ENCODE data around the gene GARIN5B.
"Not testable (repeated sequence)": the region's sequence is repeated elsewhere in the genome, so short reads cannot be mapped to it uniquely, and the experiment has no call there.

GARIN5B gene

DNA sequence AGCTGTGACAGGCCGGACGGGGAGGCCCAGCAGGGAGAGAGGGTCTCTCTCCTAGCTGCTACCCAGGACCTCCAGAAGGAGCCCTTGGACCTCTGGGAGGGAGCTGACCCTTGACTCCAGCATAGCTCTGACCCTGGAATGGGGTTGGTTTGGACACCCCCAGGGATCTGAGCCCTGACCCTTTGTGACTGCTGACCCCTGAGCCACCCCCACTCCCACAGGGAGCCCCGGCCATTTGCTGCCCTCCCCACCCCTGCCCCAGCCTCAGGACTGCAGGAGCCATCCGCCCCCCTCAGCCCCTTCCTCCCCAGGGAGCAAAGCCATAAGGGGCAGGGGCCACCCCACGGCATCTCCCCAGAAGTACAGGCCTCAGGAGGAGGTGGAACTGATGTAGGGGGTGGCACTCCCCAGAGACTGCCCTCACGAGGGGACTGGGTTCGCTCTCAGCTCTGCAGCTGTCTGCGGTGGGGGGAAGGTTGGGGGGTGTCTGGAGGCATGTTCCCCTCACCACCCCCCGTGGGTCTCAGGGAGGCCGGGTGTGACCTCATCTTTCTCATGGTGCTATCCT is 15.5 kb downstream of the GARIN5B start:
- DNase-seq, result no peak

DNA sequence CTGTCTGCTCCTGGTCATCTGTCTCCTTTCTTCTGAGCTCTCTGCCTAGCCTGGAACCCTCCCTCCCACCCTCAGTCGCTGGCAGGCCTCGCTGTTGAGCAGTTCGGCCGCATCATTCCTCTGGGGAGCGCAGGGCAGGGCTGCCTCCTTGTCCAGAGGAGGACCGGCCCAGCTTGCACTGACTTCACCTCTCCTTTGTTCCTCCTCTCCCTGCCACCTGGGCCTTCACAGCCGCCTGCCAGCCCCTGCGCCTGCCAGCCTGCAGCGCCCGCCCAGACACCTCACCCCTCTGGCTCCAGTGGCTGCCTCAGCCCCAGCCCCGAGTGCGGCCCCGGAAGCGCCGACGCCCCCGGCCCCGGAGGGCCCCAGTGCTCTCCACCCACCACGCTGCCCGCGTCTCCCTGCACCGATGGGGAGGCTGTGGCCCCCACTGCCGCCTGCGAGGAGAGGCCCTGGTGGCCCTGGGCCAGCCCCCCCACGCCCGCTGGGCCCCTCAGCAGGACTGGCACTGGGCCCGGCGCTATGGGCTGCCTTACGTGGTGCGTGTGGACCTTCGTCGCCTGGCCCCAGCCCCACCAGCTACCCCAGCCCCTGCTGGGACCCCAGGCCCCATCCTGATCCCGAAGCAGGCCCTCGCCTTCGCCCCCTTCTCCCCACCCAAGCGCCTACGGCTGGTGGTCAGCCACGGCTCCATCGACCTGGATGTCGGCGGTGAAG is 16.2 kb downstream of the GARIN5B start:
- DNase-seq, result no peak

DNA sequence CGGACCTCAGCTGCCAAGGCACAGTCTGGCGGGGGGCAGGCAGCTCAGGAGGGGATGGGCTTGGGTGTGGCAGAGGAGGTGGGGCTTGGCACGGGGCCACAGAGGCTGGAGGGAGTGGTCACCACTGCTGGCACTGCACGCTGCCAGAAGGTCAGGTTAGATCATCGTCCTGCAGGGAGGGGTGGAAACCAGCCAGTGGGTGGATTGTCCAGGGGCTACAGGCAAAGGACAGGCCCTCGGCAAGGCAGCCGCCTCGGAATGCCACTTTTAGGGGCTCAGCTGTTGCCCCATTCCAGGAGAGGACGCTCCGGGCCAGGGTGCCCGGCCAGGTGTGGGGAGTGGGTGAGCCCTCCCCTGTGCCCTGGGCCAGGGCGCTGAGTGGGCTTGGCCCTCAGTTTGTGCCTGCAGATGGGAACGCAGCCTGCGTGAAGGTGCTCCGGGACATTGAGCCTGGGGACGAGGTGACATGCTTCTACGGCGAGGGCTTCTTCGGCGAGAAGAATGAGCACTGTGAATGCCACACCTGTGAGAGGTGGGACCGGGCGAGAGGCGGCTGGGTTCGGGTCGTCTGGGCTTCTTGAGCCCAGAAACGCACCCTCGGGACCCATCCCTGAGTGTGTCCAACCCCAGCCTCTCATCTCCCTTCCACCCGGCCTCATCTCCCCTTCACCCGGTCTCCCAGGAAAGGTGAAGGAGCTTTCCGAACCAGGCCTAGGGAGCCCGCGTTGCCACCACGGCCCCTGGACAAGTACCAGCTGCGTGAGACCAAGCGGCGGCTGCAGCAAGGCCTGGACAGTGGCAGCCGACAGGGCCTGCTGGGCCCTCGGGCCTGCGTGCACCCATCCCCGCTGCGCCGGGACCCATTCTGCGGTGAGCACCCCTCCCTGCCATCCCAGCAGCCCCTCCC is 17.0 kb downstream of the GARIN5B start:
- DNase-seq, result no peak

DNA sequence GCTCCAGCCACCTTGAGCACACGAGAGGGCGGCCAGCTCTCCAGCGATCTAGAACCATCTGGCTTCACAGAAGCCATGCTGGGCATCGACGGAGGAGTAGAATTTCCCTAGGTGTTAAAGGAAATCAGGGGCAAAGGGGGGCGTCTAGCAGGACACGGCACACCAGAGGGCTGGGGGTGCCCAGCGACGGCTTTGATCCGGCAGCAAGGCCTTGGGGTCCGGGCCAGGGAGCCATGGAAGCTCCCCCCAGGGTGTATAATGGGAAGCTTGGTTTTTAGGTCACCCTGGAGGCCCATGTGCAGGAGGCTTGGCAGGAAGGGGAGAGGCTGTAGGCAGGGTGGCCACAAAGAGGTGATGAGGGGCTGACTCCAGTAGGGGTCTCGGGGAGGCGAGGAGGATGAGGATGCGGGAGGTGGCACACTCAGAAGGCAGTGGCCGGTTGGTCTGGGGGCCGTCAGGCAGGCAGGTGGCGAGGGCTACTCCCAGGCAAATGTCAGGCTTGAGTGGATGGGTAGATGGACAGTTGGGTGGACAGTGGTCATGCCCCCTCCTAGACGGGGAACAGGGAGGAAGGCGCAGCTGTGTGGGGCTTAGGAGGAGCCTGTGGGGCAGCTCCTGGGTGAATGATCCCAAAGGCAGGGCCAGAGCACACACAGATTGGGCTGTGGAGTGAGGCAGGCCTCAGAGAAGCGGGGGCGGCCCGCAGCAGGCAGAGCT is 17.8 kb downstream of the GARIN5B start:
- no peak for DNase-seq

DNA sequence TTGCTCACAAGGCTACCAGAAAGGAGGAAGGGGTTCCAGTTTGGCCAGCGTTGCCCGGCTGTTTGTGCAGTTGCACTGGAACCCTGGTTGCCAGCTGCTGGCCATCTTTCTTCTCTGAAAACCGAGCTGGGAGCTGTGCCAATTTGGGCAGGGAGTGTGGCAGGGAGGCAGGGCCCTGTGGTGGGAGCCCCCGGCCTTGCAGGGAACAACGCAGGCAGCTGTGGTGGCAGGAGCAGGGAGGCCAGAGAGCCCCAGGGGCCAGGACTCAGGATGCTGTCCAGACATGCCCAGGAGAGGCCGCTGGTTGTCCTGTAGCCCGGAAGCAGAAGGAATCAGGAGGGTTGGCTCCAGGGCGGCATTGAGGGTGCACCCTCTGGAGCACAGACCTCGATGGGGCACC is 18.6 kb downstream of the GARIN5B start:
- DNase-seq, result no peak

DNA sequence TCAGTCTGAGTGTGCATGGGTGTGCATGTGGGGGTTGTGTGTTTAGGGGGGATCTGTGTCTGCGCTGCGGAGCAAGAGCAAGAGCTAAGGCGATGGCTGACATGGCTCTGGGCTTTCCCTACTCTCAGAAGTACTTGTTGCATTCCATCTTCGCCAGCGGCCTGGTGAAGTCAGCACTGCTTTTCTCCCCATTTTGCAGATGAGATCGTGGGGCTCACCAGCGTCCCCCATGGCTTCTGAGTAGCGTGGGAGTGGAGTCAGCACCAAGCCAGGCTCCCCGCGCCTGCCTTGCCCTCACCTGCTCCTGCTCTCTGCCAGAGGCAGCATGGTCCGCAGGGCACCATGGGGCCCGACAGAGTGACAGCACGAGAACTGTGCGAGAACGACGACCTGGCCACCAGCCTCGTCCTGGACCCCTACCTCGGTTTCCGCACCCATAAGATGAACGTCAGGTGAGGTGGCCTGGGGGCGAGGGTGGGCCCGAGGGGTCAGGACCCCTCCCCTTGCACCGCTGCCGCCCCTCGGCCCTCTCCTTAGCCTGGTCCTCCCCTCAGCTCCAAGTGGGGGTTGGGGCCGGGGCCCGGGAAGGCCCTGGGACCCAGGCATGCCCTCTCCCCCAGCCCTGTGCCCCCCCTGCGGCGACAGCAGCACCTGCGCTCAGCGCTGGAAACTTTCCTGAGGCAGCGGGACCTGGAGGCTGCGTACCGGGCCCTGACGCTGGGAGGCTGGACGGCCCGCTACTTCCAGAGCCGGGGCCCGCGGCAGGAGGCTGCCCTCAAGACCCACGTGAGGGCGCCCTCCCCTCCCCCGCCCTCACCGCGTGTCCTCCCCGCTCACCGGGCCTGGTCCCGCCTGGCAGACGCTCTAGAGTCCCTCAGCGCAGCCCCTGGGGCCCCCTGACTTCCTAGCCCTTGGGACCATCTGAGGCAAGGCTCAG is 21.2 kb downstream of the GARIN5B start:
- DNase-seq, result no peak

DNA sequence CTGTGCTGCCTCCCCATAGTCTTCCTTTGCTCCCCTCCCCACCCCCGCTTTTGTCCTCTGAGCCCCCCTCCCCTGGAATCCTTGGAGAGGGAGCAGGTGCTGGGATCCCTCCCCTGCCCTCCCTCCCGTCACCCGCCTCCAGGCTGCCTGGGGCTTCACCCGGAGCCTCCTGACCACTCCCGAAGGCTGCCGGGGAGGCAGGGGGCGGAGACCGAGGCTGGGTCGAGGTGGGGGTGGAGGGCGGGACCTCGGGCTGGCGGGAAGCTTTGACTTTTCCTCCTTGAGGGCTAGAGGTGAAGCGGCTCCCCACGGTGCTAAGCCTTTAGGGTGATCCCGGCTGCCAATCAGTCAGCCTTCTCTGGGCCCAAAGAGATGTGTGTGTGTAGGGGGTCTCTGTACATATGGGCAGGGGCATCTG is 21.9 kb downstream of the GARIN5B start:
- DNase-seq, result peak; percentile 25

DNA sequence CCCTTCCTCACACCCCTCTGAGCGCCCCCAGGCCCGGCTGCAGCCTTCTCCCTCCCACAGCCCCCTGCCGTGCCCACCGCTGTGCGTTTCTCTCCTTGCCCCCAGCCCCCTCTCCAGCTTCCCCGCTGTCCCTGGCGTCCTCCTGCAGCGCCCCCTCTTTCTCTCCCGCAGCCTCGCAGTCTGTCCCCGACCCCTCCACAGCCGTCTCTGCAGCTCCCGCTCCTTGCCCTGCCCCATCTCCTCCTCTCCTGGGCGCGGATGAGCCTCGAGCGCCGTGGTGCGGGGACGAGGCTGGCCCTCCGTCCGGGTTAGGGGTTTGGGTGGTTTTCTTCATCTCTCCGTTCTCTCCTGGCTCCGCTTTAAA is 22.3 kb downstream of the GARIN5B start:
- DNase-seq, result no peak

DNA sequence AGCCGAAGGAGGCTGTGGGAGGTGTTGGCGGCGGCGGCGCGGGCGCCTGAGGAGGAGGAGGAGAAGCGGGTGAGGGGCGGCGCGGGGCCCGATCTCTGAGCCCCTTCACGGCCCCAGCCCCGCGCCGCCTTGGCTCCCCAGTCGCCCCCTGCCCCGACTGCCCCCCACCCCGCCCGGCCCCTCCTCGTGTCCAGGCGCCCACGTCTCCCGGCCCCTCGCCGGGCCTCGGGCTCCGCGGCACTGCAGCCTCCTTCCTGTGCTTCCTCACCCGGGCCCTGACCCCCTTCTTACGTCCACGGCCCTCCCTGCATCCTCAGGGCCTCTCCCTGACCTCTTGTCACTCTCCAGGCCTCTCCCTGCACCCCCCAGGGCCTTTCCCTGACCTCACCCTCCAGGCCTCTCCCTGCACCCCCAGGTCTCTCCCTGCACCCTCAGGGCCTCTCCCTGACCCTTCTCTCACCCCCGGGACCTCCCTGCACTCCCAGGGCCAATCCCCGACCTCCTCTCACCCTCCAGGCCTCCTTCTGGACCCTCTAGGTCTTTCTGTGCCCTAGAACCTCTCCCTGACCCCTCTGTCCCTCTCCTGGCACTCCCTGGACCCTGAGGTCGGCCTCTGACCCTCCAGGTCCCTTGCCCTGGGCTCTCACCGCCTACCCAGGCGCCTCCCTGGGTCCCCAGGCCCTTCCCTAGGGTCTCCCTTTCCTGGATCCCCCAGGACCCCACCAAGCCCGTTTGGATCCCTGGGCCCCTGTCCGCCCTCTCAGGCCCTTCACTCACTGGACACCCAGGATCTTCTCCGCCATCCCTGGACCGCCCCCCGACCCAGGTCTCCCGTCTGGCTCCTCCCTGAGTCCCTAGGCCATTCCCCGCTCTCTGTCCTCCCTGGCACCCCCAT is 22.9 kb downstream of the GARIN5B start:
- DNase-seq, result peak; percentile 28

DNA sequence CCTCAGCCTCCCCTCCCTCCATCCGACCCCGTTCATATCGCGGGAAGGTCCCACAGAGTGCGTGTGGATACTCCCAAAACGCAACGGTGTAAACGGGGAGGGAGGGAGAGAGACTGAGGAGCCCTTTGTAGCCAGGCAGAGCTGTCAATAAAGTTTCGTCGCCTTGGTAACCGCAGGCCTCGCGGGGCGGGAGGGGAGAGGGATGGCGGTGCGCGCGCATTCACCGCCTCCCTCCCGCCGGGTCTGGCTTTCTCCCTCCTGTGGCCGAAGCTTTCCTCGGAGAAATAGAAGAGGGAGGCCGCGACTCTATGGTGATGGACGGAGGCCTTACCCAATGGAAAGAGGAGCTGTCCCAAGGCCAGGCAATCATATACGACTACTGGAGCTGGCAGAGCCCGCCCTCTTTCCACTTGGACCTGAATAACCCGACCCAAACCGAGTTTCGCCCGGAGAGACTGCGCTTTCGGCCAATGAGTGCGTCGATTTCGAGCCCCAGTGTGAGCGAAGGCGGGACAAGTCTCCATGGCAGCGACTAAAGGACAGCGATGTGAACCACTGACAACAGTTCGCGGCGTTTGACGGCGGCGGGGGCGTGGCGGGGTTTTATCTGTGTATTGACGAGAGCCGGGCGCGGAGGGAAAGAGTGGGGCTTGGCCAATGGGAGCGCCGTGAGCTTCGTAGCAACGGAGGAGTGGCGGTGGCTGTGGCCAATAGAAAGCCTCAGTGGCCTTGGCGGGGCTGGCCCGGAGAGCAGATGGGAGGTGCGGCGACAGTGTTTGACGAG is 23.8 kb downstream of the GARIN5B start, which contains the start of gene KMT5C:
KMT5C (plus strand) TSS at position 772 of the 784 bp plus-strand sequence. CDS start 2,061 bp downstream, outside the sequence.
- DNase-seq, result peak; percentile 100

DNA sequence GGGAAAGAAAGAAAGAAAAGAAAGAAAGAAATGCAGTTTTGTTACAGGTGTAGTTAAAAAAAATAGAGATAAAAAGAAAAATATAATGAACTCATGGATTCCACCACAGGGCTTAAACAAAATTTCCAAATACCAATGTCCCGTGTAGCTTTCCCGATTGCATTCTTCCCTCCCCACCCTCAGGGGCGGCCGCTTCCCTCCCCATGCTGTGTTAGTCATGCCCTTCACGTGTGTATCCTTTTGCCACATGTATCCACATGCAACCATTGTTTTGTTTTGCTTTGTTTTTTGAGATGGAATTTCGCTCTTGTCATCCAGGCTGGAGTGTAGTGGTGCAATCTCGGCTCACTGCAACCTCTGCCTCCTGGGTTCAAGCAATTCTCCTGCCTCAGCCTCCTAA is 27.0 kb downstream of the GARIN5B start:
- DNase-seq, result no peak

DNA sequence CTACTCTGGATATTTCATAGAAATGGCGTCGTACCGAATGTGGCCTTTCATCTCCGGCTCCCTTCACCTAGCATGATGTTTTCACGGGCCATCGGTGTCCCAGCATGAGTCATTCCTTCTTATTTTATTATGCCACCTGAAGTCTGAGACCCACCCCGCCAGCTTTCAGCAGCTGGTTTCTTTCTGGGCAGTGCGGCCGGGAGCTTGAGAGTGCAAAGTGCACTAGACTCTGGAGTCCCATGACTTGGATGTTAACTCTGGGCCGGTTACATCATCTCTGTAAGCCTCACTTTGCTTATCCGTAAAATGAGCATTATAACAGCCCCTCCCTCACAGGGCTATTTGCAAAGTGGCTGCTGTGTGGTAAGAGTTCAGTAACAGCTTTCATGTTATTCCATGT is 29.2 kb downstream of the GARIN5B start:
- no peak for DNase-seq

DNA sequence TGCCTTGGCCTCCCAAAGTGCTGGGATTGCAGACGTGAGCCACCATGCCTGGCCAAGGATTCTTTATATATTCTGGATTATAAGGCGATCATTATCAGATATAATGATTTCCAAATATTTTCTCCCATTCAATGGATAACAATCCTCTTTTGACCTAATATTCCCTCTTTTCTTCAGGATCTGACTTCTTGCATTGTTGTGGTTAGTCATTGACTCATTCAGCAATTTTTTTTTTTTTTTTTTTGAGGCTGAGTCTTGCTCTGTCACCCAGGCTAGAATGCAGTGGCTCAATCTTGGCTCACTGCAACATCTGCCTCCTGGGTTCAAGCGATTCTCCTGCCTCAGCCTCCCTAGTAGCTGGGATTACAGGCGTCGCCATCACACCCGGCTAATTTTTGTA is 33.3 kb downstream of the GARIN5B start:
- DNase-seq, result not testable (repeated sequence)

DNA sequence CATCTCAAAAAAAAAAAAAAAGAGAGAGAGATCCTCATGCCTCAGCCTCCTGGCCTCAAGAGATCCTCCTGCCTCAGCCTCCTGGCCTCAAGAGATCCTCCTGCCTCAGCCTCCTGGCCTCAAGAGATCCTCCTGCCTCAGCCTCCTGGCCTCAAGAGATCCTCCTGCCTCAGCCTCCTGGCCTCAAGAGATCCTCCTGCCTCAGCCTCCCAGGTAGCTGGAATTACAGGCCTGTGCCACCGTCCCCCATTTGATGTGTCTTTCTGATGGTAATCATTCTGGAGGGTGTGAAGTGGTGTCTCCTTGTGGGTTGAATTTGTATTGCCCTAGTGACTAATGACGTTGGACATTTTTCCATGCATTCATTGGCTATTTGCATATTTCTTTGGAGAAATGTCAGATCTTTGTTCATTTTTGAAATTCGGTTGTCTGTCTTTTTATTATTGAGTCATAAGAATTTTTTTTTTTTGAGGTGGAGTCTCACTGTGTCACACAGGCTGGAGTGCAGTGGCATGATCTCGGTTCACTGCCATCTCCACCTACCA is 34.2 kb downstream of the GARIN5B start:
- not testable (repeated sequence) for DNase-seq

DNA sequence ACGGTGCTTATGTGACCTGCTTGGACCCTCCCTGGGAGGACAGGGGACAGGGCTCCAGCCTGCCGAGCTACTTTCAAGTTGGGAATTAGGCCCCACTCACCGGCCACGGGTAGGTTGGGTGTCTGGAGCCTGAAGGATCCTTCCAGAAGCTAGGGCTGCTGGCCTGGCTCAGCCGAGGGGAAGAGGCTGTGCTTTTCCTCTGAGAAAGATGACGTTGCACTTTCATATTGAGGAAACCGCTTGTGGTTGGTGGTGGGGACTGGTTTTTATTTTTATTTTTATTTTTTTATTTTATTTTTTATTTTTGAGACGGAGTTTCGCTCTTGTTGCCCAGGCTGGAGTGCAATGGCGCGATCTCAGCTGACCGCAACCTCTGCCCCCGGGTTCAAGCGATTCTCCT is 37.9 kb downstream of the GARIN5B start, which contains the start of gene TMEM150B:
TMEM150B (minus strand) TSS at position 170 of the 400 bp plus-strand sequence. CDS start 4,305 bp downstream, outside the sequence.
- no peak for DNase-seq

DNA sequence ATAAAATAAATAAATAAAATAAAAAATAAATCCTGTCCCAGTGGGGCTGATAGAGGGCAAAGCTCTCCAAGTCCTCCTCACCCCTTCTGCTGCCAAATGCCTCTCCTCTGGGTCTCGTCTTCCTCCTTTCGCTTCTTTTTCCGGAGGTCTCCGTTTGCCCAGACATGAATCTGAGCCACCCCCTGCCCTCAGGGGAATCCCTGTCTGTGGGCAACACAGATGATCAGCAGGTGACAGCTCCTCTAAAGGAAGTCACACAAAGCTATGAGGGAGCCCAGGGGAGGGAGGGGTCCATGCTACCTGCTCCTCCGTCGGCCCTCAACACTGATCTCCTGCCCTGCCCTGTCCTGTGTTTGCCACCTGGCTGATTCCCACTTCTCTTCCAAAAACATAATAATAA is 38.4 kb downstream of the GARIN5B start:
- no peak for DNase-seq

DNA sequence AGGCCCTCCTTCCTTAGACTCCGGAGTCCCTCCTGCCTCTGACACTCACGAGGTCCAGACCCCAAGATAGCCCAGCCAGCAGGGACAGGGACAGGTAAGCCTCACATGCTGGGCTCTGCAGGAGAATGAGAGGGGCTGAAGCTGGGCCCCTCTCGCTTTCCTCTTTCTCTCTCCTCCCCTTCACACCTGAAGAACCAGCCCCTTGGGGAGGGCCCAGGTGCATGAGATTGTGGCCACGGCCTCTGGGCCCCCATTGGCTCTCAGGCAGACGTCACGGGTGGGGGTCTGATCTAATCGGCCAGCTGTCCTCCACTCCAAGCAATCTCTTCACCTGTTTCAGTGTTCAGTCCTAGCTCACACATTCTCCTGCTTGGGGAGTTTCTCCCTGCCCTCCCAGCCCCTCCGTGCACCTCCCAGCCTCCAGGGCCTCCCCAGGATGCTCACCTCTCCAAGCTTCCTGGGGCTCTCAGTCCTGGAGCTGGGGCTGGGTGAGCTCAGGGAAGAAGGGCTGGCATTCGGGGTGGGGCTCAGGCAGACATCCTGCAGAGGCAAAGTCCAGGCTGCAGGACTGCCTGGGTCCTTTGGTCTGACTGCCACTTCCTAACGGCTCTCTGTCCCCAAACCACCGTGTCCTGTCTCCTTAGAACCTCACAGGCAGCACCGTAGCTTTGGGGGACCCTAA is 40.7 kb downstream of the GARIN5B start:
- no peak for DNase-seq

DNA sequence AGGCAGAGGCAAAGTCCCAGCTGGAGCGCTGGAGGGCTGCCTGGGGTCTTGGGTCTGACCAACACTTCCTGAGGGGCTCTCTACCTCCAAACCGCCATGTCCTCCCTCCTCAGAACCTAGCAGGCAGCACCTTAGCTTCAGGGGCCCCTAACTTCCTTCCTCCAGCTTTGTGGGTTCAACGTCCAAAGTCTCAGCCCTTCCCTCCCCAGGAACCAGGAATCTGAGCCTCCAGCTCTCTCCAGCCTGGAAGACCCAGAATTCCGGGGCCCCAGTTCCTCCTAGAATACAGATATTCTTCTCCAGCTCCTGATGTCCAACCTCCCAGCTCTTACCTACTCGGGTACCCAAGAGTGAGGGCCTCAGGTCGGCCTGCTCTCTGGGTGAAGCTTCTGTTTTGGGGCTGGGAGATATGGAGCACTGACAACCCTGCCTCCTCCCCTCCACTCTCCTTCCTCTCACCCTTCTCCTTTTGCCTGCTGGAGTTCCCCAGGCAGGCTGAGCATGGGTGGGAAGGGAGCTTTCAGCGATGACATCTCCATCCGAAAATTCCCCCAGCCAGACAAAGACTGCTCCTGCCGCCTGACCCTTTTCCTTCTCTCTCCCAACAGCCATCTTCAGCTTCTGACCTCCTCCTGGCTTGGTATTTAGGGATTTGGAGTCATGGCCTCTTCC is 41.5 kb downstream of the GARIN5B start:
- no peak for DNase-seq

Data from T-helper 9 cell (primary cell).